Fibroblast of lung (primary cell): ENCODE measurements around the gene GRAMD1A.

Experiments used
- EZH2 ChIP-seq: IDR thresholded peaks from 2 replicates; pipeline ENCODE4 v1.5.1; 2012; ENCODE audit warnings: low read length, control low read depth, mild to moderate bottlenecking; ENCODE audit errors: missing control alignments
- TF ChIP-seq, protein P1 (sequence below), 2 donors: IDR thresholded peaks in 1 of 2; conservative IDR thresholded peaks in 1 of 2; 1 replicate in 1 of 2; 2 replicates in 1 of 2; pipeline ENCODE4 v1.5.1; 2011 to 2012; ENCODE audit warnings: low read length in 2 of 2, control low read depth in 1 of 2, inconsistent platforms in 1 of 2, low read depth in 1 of 2, mild to moderate bottlenecking in 1 of 2

DNA sequence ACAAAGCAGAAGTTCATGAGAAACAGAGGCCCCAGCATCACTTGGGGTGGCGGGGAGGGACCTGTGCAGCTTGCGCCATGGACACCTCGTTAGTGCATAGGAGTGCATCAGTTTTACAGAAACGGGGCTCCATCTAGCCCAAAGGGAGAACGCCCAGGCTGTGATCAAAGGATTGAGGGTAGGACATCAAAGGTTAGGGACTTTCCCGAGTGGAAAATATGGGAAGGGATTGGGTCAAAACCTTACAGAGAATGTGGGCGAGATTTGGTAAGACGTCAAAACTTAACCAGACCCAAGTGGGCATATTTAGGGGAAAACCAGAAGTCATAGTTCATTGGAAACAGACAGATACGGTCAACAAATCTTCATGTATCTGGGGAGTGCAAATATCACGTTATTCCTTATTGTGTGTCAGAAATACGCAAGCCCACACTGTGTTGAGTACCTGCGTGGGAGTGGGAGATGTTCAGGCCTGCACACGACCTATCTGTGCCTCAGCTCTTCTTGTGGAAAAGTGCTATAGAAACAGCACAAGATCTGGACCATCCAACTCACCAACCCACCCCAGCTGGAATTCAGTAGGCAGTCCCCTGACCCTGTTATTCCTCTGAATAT is 9.4 kb upstream of the GRAMD1A start:
- TF ChIP-seq, protein P1, sequence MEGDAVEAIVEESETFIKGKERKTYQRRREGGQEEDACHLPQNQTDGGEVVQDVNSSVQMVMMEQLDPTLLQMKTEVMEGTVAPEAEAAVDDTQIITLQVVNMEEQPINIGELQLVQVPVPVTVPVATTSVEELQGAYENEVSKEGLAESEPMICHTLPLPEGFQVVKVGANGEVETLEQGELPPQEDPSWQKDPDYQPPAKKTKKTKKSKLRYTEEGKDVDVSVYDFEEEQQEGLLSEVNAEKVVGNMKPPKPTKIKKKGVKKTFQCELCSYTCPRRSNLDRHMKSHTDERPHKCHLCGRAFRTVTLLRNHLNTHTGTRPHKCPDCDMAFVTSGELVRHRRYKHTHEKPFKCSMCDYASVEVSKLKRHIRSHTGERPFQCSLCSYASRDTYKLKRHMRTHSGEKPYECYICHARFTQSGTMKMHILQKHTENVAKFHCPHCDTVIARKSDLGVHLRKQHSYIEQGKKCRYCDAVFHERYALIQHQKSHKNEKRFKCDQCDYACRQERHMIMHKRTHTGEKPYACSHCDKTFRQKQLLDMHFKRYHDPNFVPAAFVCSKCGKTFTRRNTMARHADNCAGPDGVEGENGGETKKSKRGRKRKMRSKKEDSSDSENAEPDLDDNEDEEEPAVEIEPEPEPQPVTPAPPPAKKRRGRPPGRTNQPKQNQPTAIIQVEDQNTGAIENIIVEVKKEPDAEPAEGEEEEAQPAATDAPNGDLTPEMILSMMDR (conservative IDR thresholded peaks at IDR 0.05 in 1 of 2, IDR thresholded peaks at IDR 0.05 in 1 of 2; ENCODE audit: low read depth in 1 of 2, low read length in 2 of 2) = no peak
- TF ChIP-seq EZH2 = no peak
